GM18517 (cell line): ENCODE data around the gene PTPRD.

Experiments used
- ATAC-seq: cut with Tn5 transposase; IDR thresholded peaks from one replicate; pipeline ENCODE4 v1.9.1; 2021; ENCODE audit warnings: mild to moderate bottlenecking, moderate library complexity; ENCODE audit not compliant: unreplicated experiment

PTPRD gene

DNA sequence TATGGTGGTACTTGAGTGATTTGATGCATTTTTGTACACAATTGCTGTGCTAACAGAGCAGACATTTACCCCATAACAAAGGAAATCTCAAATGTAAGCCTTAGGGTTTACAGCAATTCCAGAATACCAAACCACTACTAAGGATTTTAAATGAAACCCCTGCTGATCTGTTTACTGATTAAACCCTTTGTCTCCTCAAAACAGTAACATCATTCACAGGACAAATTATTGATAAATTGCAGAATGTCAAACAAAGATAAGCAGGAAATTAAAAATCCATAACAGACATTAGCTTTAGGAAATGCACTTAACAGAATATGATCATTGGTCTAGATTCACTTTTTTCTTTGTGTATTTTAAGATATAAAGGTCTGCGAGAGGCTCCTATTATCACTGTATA lies 1796.9 kb downstream of the PTPRD start:
- no peak for ATAC-seq

GRCh38 chr9:8815219-8815618 lies 1797.6 kb downstream of the PTPRD start:
- no peak for ATAC-seq

DNA sequence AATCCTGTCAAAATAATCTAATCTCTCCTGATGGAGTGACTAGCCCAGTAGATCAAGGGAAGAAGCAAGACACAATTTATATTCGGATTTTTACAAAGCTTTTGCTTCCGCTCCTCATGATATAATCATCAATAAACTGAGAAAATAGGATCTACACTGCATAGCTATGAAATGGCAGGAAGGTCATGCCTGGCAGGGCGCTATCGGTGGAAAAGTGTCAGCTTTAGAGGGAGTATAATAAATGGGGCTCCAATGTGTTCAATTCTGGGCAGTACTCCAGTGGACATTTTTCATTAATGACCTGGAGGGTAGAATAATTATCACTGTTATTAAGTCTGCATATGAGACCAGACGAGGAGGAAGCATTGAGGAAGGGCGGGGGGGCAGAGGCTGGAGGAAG lies 1799.9 kb downstream of the PTPRD start:
- ATAC-seq = no peak

GRCh38 chr9:8809741-8810140 lies 1803.1 kb downstream of the PTPRD start:
- ATAC-seq = no peak

DNA sequence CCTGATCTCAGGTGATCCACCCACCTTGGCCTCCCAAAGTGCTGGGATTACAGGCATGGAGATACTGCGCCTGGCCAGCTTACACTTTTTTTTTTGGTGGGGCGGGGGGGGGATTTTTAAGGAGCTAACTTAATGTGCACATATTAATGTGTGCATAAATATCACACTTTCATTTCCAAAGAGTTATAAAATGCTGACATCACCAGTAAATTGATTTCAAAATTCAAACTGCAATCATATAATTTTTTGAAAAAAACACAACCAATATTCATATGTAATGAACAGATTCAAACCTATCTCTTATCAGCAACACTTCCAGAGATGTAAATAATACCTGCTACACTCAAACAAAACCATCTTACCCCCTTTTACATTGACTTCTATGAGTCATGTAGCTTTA lies 1806.7 kb downstream of the PTPRD start:
- ATAC-seq = no peak

DNA sequence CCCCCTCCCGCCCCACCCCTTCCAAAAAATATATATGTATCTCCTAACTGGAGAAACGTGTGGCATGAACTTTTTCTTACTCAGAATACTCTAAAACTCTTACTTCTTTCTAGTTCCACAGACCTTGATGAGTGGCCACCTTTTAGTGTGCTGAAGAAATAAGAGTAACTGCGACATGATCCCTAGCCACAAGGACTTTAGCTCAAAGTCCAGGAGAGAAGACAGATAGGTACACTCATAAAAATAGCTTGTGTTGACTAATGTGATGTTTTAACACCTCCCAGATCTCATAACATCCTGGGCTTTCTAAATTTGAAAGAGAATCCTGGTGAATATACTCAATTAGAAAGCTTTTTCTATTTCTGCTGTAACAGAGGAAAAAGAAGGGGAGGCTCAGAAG lies 1808.2 kb downstream of the PTPRD start:
- ATAC-seq = no peak

- no peak for ATAC-seq
These were observed 1810.6 kb downstream of the PTPRD start for GRCh38 chr9:8802242-8802641.

GRCh38 chr9:8800196-8800595 lies 1812.6 kb downstream of the PTPRD start:
- ATAC-seq = no peak

DNA sequence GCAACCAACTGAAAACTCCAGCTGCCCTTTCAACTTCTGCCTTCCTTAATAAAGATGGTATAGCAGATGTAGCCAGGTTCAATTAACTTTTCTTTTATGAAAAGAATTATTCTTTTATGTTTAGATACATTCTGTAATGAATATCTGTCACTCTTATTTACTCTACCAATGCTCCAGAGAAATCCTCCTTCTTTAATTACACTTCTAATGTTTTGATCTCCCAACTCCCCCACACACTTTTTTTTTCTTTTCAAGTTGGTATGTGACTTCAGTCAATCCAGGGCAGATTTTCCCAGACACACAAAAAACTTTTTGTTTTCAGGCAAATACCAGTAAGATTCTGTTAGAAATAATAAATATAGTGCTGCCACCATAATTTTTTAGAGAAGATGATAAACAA lies 1813.2 kb downstream of the PTPRD start:
- no peak for ATAC-seq

DNA sequence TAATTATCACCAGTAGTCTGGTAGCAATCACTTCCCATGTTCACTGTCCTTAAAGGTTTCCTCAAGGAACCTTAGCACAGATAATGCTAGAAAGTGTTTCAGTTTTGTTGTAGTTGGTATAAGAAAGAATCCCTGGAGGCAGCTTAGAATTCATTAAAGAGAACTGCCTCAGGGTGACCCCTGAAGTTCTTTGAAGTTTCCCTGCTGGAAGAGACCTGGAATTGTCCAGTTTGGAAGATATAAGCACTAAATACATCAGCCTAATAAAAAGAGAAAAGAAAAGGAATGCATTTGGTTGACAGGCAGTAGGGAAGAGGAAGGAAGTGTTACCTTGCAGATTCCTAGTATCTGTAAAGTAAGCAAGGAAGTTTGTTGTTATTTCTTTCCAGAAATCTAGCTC lies 1813.6 kb downstream of the PTPRD start:
- no peak for ATAC-seq

DNA sequence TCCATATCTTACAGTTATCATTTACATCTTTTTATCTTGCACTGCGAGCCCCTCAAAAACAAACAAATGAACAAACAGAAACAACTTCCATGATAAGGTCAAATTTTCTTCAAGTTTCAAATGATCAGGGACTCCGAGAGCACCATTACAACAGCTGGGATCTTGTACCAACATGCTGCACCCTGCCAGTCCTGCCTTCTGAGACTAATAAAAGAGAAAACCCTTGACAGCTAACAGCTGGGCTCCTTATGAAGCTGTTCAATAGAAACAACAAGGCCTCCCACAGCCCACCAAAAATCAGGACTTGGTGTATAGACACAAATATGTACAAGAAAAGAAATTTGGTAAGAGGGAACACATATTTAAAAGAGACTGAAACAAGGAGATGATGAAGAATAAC lies 1828.0 kb downstream of the PTPRD start:
- no peak for ATAC-seq

DNA sequence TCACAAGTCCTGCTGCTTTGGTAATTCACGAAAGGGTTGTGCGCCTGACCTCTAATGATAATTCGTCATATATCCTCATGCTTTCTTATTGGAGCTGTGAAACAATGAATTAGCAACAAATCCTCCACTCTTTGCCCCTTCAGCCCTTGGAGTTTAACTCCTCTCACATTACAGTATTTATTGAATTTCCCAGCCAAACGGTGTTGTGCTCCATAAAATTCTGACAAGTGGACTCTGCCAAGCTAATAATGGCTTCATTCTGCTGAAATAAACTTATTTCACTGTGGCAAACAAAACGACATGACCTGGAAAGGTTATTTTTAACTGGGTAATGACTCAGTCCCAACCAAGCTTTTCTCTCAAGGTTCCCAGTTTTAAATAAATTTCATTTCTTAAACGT lies 1828.9 kb downstream of the PTPRD start:
- ATAC-seq = no peak

GRCh38 chr9:8782237-8782636 lies 1830.6 kb downstream of the PTPRD start:
- ATAC-seq = no peak

GRCh38 chr9:8781458-8781857 lies 1831.3 kb downstream of the PTPRD start:
- no peak for ATAC-seq

- no peak for ATAC-seq
These were observed 1832.4 kb downstream of the PTPRD start for GRCh38 chr9:8780386-8780785.

GRCh38 chr9:8779478-8779877 lies 1833.3 kb downstream of the PTPRD start:
- ATAC-seq = no peak

DNA sequence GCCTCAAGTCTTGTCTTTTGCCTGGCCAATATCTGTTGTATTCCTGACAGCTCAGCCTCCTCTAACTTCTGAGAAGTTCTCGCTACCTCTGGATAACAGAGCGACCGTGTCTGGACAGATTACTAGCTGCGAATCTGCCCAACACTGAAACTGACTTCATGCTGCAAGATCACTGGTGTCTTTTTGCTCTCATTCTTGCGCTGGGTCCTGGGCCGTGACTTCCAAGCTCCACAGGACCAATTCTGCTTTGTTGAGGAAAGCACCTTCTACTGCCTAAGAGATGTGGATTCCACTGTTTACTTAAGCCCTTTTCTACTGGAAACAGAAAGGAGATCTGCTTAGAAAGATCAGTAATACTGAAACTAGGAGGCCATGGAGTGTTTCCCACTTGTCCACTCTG lies 1834.4 kb downstream of the PTPRD start:
- ATAC-seq = no peak

GRCh38 chr9:8772302-8772701 lies 1840.5 kb downstream of the PTPRD start:
- ATAC-seq = no peak

DNA sequence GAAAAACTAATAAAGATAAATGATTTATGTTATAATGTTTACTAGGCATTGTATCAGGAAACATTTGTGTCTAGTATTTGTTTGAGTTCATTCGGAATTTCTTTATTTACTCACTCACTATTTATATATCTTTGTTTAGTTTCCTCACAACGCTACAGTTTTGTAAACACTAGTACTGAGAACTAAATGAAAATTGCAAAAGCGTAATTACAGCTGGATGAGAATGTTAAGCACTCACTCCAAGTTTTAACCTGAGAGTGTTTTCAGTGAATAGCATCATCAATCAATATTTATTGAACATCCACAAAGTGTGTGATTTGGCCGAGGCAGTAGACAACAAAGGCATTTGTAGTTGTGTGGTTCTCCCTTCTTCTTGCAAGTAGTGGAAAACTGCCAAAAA lies 1843.6 kb downstream of the PTPRD start:
- no peak for ATAC-seq

DNA sequence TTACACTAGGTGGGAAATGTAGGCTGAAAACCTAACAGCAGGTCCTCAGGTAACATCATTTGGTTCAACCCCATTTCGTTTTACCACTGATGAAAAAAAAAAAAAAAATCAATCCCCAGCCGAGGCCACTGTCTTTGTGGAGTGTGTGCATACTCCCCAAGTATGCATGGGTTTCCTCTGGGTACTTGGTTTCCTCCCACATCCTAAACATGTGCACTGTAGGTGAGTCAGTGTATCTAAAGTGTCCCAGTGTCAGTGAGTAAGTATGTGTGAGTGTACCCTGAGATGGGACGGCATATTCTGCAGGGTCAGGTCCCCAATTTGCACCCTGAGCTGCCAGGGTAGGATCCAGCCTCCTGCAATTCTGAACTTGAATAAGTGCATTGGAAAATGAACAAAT lies 1846.7 kb downstream of the PTPRD start:
- no peak for ATAC-seq

DNA sequence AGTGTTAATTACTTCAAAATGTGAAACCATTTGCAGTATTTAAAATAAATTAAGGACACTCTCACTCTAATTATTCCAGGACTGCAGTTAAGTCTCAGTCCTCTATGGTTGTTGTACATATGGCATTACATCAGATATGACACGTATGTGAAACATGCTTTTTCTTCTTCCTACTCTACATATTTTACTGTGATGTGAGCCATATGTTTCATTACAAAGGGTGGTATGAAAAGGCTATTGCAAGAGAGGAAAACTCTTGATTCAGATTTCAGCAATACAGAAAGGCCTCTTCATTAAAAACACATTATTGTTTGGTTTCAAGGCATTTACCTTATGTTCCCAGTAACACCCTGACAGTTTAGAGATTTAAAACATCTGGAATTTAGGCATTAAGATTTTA lies 1848.8 kb downstream of the PTPRD start:
- no peak for ATAC-seq

DNA sequence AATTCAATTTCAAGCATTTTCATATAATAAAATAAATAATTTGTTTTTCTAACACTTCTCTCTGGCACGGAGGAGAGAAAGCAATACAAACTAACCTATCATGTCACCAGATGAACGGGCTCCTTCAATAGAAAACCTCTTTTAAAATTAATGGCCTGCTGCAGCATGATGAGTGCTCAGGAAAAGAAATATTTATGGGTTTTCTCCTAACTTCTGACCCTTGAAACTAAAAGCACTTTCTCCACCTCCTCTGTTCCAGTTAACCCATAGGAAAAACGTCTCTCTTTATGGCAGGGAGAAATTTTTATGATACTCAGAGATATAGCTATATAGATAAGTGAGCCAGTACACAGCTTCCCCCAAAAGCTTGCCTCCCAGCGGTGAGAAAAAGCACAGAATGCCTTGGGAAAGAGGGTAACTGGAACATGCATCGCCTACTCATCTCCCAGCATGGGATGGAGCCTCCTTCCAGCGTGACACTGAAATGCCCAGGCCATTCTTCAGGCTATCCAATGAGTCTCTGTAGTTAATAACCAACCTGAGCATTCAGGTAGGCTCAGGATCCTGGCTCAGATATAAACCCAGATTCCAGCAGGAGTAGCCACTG lies 1850.2 kb downstream of the PTPRD start:
- ATAC-seq = no peak

DNA sequence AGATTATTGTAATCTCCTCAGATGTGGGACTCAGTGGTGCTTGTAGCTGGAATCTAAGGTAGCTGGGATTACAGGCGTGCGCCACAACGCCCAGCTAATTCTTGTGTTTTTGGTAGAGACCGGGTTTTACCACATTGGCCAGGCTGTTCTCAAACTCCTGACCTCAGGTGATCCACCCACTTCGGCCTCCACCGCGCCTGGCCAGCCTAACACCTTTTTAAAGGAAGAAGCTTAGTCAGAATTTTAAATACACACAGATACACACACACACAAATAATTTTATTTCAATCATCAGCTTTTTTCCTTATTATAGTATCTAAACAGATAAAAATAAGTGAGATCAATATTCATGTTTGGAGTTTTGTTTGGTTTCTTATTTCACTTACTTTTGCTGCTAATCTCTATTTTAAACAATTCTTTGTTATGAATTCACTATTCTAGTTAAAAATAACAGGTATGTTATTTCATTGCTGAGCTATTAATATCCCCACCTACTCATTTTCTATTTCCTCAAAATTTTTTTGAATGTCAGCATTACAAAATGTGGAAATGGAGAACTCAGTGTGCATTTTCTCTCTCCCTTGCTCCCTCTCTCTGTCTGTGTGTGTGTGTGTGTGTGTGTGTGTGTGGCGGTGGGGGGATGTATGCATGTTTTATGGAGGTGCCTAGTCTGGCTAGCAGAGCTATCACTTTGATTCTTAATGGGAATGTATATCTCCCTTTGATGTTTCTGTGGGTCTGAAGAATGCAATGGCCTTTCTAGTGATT lies 1852.6 kb downstream of the PTPRD start:
- no peak for ATAC-seq
